ENCODE measurements around the gene NKD1. TPM values are rescaled to one million over a fixed set of nuclear protein-coding genes. Genes with fewer than 3 reads are reported as not detected.

Gene NKD1
- total RNA-seq, 1 donor from 2014 or later = 43.2 TPM

GRCh38 chr16:50548909-50549560 lies 839 bp downstream of the NKD1 start:
- H3K4me1 Mint-ChIP-seq (ENCODE audit: unreplicated experiment) = peaks cover 35% of the 10 kb centered on the region
- no peaks in the 10 kb centered on the region for H3K9me3 Mint-ChIP-seq
- peak overlapping the region; percentile 88 for H3K4me3 Mint-ChIP-seq
- no peak for DNase-seq (ENCODE audit: extremely low spot score, unreplicated experiment)
- no peak overlapping the region for H3K27ac Mint-ChIP-seq
- peaks cover 19% of the 10 kb centered on the region for H3K36me3 Mint-ChIP-seq
- no peak for TF ChIP-seq CTCF (conservative IDR thresholded peaks at IDR 0.05)
- peaks cover 25% of the 10 kb centered on the region for H3K27me3 Mint-ChIP-seq

GRCh38 chr16:50549561-50549915 lies 1.3 kb downstream of the NKD1 start:
- peaks cover 21% of the 10 kb centered on the region for H3K36me3 Mint-ChIP-seq
- no peak for TF ChIP-seq CTCF (conservative IDR thresholded peaks at IDR 0.05)
- peak overlapping the region; percentile 88 for H3K4me3 Mint-ChIP-seq
- no peak overlapping the region for H3K27ac Mint-ChIP-seq
- H3K4me1 Mint-ChIP-seq (ENCODE audit: unreplicated experiment) = peaks cover 37% of the 10 kb centered on the region
- H3K27me3 Mint-ChIP-seq = peaks cover 20% of the 10 kb centered on the region
- no peak for DNase-seq (ENCODE audit: extremely low spot score, unreplicated experiment)
- H3K9me3 Mint-ChIP-seq = no peaks in the 10 kb centered on the region

- peaks cover 21% of the 10 kb centered on the region for H3K36me3 Mint-ChIP-seq
- peaks cover 19% of the 10 kb centered on the region for H3K27me3 Mint-ChIP-seq
- H3K9me3 Mint-ChIP-seq = no peaks in the 10 kb centered on the region
- no peak for DNase-seq (ENCODE audit: extremely low spot score, unreplicated experiment)
- TF ChIP-seq CTCF (conservative IDR thresholded peaks at IDR 0.05) = no peak
- H3K27ac Mint-ChIP-seq = no peak overlapping the region
- peaks cover 37% of the 10 kb centered on the region for H3K4me1 Mint-ChIP-seq (ENCODE audit: unreplicated experiment)
- H3K4me3 Mint-ChIP-seq = peak overlapping the region; percentile 88
These were observed 1.8 kb downstream of the NKD1 start for GRCh38 chr16:50550035-50550434.

GRCh38 chr16:50550866-50551641 lies 2.9 kb downstream of the NKD1 start:
- TF ChIP-seq CTCF (conservative IDR thresholded peaks at IDR 0.05) = no peak
- H3K27ac Mint-ChIP-seq = no peak overlapping the region
- H3K9me3 Mint-ChIP-seq = no peaks in the 10 kb centered on the region
- no peak for DNase-seq (ENCODE audit: extremely low spot score, unreplicated experiment)
- H3K4me3 Mint-ChIP-seq = peak overlapping the region; percentile 88
- peaks cover 14% of the 10 kb centered on the region for H3K27me3 Mint-ChIP-seq
- H3K36me3 Mint-ChIP-seq = peaks cover 22% of the 10 kb centered on the region
- H3K4me1 Mint-ChIP-seq (ENCODE audit: unreplicated experiment) = peaks cover 32% of the 10 kb centered on the region

- H3K4me1 Mint-ChIP-seq (ENCODE audit: unreplicated experiment) = peaks cover 29% of the 10 kb centered on the region
- peaks cover 6% of the 10 kb centered on the region for H3K27me3 Mint-ChIP-seq
- no peak overlapping the region for H3K27ac Mint-ChIP-seq
- H3K4me3 Mint-ChIP-seq = no peak overlapping the region
- H3K9me3 Mint-ChIP-seq = no peaks in the 10 kb centered on the region
- H3K36me3 Mint-ChIP-seq = peaks cover 34% of the 10 kb centered on the region
- no peak for DNase-seq (ENCODE audit: extremely low spot score, unreplicated experiment)
- TF ChIP-seq CTCF (conservative IDR thresholded peaks at IDR 0.05) = no peak
These were observed 4.4 kb downstream of the NKD1 start for GRCh38 chr16:50552476-50553101.

All from type B pancreatic cell (in vitro differentiated cells).